Activated T-cell treated with anti-CD3 and anti-CD28 coated beads for 48 hours (primary cell): ENCODE results near the gene CNOT3.
"Not testable (repeated sequence)": the region's sequence is repeated elsewhere in the genome, so short reads cannot be mapped to it uniquely, and the experiment has no call there.

Source experiments
- DNase-seq: peaks from one replicate; pipeline ENCODE4 v3.0.0-alpha.2; 2020; ENCODE audit warnings: low read depth

Gene CNOT3

GRCh38 chr19:54137699-54138488, at the start of gene CNOT3:
Gene CNOT3, plus strand, starts transcription at chr19:54137762. Its CDS starts 5,217 bp downstream, at chr19:54142979.
- no peak for DNase-seq

- no peak for DNase-seq
These were observed 43.0 kb upstream of the CNOT3 start for GRCh38 chr19:54094426-54095000.

- no peak for DNase-seq
These were observed 42.3 kb upstream of the CNOT3 start for GRCh38 chr19:54095136-54095858.

- peak; percentile 38 for DNase-seq
These were observed 41.5 kb upstream of the CNOT3 start for GRCh38 chr19:54095859-54096616.

DNA sequence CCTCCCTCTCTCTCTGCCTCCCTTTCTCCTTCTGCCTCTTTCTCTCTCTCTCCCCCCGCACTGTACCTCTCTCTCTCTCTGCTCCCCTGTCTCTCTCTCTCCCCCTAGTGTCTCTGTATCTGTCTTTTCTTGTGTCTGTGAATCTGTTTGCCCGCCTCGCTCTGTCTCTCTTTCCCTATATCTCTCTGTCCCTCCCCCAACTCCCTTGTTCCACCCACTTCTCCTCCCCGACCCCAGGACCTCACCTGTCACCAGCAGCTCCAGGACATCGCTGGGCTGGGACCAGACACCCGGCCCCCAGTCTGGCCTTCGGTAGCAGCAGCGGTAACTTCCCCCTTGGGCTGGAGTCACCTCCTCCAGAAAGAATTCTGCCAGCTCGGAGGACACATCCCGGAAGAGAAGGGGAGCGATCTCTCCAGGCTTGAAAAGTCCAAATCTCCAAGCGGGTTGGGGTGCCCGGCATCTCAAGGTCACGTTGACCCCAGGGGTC, 40.9 kb upstream of the CNOT3 start:
- no peak for DNase-seq

GRCh38 chr19:54099190-54099902, 38.2 kb upstream of the CNOT3 start:
- no peak for DNase-seq

- not testable (repeated sequence) for DNase-seq
These were observed 37.7 kb upstream of the CNOT3 start for GRCh38 chr19:54099903-54100255.

- no peak for DNase-seq
These were observed 37.0 kb upstream of the CNOT3 start, which contains the start of gene OSCAR for GRCh38 chr19:54100561-54100960. Gene OSCAR, minus strand, starts transcription at chr19:54100803. Its CDS starts 11 bp downstream, at chr19:54100792.

DNA sequence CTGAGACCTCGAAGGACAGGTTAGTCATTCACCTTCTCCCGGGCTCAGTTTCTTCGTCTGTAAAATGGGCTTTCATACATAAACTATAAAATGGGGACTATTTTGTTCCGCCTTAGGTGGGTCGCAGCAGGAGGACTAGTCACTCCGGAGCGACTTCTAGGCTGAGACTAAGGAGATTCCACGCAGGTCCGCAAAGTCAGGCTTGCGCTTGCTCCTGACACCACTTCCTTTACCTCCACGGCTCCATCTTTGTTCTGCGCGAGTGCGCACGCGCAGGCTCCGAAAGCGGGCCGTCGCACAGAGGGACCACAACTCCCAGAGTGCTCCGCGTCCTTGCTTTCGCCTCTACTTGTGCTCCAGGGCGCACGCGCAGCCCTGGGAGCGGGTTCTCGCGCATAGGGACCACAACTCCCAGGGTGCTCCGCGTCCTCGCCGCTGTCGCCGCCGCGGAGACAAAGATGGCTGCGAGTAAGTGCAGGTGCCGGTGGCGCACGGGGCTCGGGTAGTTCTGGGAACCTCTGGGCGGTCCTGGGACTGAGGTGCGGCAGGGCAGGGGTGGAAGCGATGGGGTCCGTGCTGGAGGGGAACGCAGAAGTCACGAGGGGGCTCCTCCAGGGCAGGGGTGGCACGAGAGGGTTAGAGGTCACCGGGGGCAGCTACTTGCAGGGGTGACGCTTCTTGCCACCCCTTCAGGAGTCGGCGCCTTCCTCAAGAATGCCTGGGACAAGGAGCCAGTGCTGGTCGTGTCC, 35.0 kb upstream of the CNOT3 start, which contains the start of gene NDUFA3:
Gene NDUFA3, plus strand, starts transcription at position 435 of the 749 bp plus-strand sequence. Its CDS starts 24 bp downstream, at position 459.
- DNase-seq = peak; percentile 97

GRCh38 chr19:54104998-54105715, 32.4 kb upstream of the CNOT3 start:
- DNase-seq = no peak

DNA sequence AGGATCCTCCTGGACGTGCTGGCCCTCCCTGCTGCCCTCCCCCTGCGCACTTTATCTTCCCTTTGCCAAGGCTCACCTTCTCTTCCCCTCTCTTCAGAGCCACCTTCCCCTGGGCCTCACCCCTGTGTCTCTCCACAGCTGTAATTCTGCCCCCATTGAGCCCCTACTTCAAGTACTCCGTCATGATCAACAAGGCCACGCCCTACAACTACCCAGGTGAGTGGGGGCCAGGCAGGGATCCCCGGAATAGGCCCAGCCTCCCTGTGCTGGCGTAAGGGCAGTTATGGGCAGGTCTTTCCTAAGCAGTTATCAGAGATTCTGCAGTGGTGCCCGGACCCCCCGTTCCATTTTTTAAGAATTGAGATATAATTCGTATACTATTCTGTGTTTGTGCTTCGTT, 31.8 kb upstream of the CNOT3 start:
- no peak for DNase-seq

DNA sequence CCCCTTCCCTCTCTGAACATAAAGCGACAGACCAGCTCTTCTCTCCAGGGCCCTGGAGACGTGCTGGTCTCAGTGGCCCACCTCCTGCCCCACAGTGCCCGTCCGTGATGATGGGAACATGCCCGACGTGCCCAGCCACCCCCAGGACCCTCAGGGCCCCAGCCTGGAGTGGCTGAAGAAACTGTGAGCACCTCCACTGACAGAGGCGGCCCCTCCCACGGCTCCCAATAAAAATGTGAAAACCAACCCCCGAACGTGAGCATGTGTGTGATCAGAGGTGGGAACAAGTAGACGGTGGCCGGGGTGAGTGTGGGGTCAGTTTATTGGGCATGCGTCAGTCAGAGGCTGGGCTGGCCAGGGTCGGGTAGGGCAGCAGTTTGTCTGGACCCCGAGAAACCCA, 30.8 kb upstream of the CNOT3 start:
- no peak for DNase-seq

- no peak for DNase-seq
These were observed 29.6 kb upstream of the CNOT3 start for GRCh38 chr19:54107876-54108490.

- no peak for DNase-seq
These were observed 29.1 kb upstream of the CNOT3 start for GRCh38 chr19:54108496-54108895.

GRCh38 chr19:54109651-54110050, 27.9 kb upstream of the CNOT3 start:
- DNase-seq = no peak

DNA sequence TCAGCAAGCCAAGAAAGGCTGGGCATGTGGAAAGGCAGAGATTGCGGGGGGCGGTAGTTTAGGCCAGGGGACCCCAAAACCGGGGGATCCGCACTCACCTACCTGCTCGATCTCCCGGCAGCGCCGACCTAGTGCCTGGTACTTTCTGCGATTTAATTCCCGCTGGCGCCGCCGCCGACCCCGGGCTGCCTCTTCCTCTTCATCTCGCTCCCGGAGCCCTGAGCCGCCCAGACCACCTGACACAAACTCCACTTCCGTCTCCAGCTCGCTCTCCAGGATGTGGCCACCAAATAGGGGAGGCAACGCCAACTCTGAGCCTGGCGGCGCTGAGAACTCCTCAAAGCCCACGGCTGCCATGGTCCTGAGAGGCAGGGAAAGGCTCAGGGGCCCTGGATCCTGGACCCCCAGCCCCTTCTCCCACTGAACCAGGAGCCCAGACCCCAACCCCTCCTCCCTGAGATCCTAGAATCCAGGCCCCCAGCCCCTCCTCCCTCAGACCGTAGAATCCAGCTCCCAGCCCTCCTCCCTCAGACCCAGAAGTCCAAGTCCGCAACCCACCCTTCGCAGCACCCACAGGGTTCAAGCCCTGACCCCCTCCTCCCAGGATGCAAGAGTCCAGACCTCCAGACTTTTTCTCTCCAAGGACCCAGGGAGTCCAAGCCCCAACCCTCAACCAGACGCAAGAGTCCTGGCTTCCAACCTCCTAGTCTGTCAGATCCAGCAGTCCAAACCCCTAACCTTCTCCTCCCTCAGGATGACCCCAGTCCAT, 23.0 kb upstream of the CNOT3 start:
- DNase-seq = peak; percentile 46

- DNase-seq = peak; percentile 90
These were observed 22.2 kb upstream of the CNOT3 start, which contains the start of the genes PRPF31 and TFPT for GRCh38 chr19:54115109-54116063. Gene PRPF31, plus strand, starts transcription at chr19:54115754. Its CDS starts 2,525 bp downstream, at chr19:54118279. Gene TFPT, minus strand, starts transcription at chr19:54115657. Its CDS starts 388 bp downstream, at chr19:54115269.
